GM19455 (cell line): ENCODE data around the gene AKAP12.

Experiments
- ATAC-seq: cut with Tn5 transposase; IDR thresholded peaks from one replicate; pipeline ENCODE4 v1.9.1; 2021; ENCODE audit not compliant: unreplicated experiment

Gene AKAP12

GRCh38 chr6:151400473-151400872, 160.7 kb downstream of the AKAP12 start:
- no peak for ATAC-seq

GRCh38 chr6:151402228-151402627, 162.5 kb downstream of the AKAP12 start:
- no peak for ATAC-seq

GRCh38 chr6:151403919-151404308, 164.1 kb downstream of the AKAP12 start:
- ATAC-seq, result no peak
